ENCODE results near the gene RGS6. TPM values are rescaled to one million over a fixed set of nuclear protein-coding genes. Genes with fewer than 3 reads are reported as not detected.

RGS6 gene
- total RNA-seq, 1 donor from 2014 or later, result 1.6 TPM

GRCh38 chr14:72485695-72486094, 553.5 kb downstream of the RGS6 start:
- Mint-ChIP-seq H3K36me3 (peaks cover 5% of the 10 kb centered on the region), H3K27me3 (peaks cover 5% of the 10 kb centered on the region), H3K27ac (no peak overlapping the region), H3K9me3 (peaks cover 17% of the 10 kb centered on the region), H3K4me1 (ENCODE audit: unreplicated experiment) (no peaks in the 10 kb centered on the region), H3K4me3 (no peak overlapping the region)
- DNase-seq (ENCODE audit: extremely low spot score, unreplicated experiment), result no peak
- TF ChIP-seq CTCF (conservative IDR thresholded peaks at IDR 0.05), result no peak

- peaks cover 17% of the 10 kb centered on the region for H3K9me3 Mint-ChIP-seq
Measured at GRCh38 chr14:72488514-72488913, 556.3 kb downstream of the RGS6 start.

GRCh38 chr14:72492196-72492595, 560.0 kb downstream of the RGS6 start:
- Mint-ChIP-seq H3K27me3 (peaks cover 5% of the 10 kb centered on the region), H3K4me1 (ENCODE audit: unreplicated experiment) (no peaks in the 10 kb centered on the region), H3K9me3 (peaks cover 17% of the 10 kb centered on the region), H3K27ac (no peak overlapping the region), H3K36me3 (peaks cover 5% of the 10 kb centered on the region), H3K4me3 (no peak overlapping the region)
- DNase-seq (ENCODE audit: extremely low spot score, unreplicated experiment), result no peak
- no peak for TF ChIP-seq CTCF (conservative IDR thresholded peaks at IDR 0.05)

More at GRCh38 chr14:72488514-72488913, 556.3 kb downstream of the RGS6 start:
- no peak for TF ChIP-seq CTCF (conservative IDR thresholded peaks at IDR 0.05)
- no peak overlapping the region for H3K27ac Mint-ChIP-seq
- H3K4me3 Mint-ChIP-seq, result no peak overlapping the region
- peaks cover 5% of the 10 kb centered on the region for H3K27me3 Mint-ChIP-seq
- peaks cover 5% of the 10 kb centered on the region for H3K36me3 Mint-ChIP-seq
- H3K4me1 Mint-ChIP-seq (ENCODE audit: unreplicated experiment), result no peaks in the 10 kb centered on the region
- DNase-seq (ENCODE audit: extremely low spot score, unreplicated experiment), result no peak

GRCh38 chr14:72495668-72496067, 563.4 kb downstream of the RGS6 start:
- Mint-ChIP-seq H3K27me3 (no peaks in the 10 kb centered on the region), H3K36me3 (no peaks in the 10 kb centered on the region), H3K4me3 (no peak overlapping the region), H3K4me1 (ENCODE audit: unreplicated experiment) (no peaks in the 10 kb centered on the region), H3K9me3 (no peaks in the 10 kb centered on the region), H3K27ac (no peak overlapping the region)
- DNase-seq (ENCODE audit: extremely low spot score, unreplicated experiment), result no peak
- TF ChIP-seq CTCF (conservative IDR thresholded peaks at IDR 0.05), result no peak

GRCh38 chr14:72498646-72499045, 566.4 kb downstream of the RGS6 start:
- no peak for DNase-seq (ENCODE audit: extremely low spot score, unreplicated experiment)
- no peak overlapping the region for H3K27ac Mint-ChIP-seq
- no peaks in the 10 kb centered on the region for H3K27me3 Mint-ChIP-seq
- H3K36me3 Mint-ChIP-seq, result no peaks in the 10 kb centered on the region
- H3K4me1 Mint-ChIP-seq (ENCODE audit: unreplicated experiment), result no peaks in the 10 kb centered on the region
- H3K9me3 Mint-ChIP-seq, result no peaks in the 10 kb centered on the region
- TF ChIP-seq CTCF (conservative IDR thresholded peaks at IDR 0.05), result no peak
- H3K4me3 Mint-ChIP-seq, result no peak overlapping the region

GRCh38 chr14:72499746-72500145, 567.5 kb downstream of the RGS6 start:
- Mint-ChIP-seq H3K4me1 (ENCODE audit: unreplicated experiment) (no peaks in the 10 kb centered on the region), H3K36me3 (no peaks in the 10 kb centered on the region), H3K27ac (no peak overlapping the region), H3K27me3 (no peaks in the 10 kb centered on the region), H3K9me3 (peaks cover 6% of the 10 kb centered on the region), H3K4me3 (no peak overlapping the region)
- no peak for DNase-seq (ENCODE audit: extremely low spot score, unreplicated experiment)
- no peak for TF ChIP-seq CTCF (conservative IDR thresholded peaks at IDR 0.05)
